Left lung (tissue), 14 donors: Measurements from ENCODE around the gene YEATS4. TPM values are rescaled to one million over a fixed set of nuclear protein-coding genes. Genes with fewer than 3 reads are reported as not detected.
"Not testable (repeated sequence)": the region's sequence is repeated elsewhere in the genome, so short reads cannot be mapped to it uniquely, and the experiment has no call there.

Source experiments
- ATAC-seq: fragments of 200-7000 bp; cut with Tn5 transposase; one replicate; pipeline ENCODE4 v1.9.1; 2020; ENCODE audit warnings: moderate library complexity
- DNase-seq, 4 donors: peaks; one replicate each; pipeline ENCODE4 v3.0.0-alpha.2; 2013 to 2020
- H3K27ac ChIP-seq, 2 donors: fragments of 200-600 bp; sonication (generic) in 1 of 2; one replicate each; pipeline versions ENCODE4 v1.5.0 to v1.8.0; 2020 to 2021
- H3K27me3 ChIP-seq, 2 donors: fragments of 200-600 bp; sonication (generic) in 1 of 2; one replicate each; pipeline versions ENCODE4 v1.5.0 to v1.8.0; 2020 to 2021
- H3K36me3 ChIP-seq, 2 donors: fragments of 200-600 bp; sonication (generic) in 1 of 2; one replicate each; pipeline versions ENCODE4 v1.5.0 to v1.8.0; 2020 to 2021
- H3K4me1 ChIP-seq, 2 donors: fragments of 200-600 bp; one replicate each; pipeline ENCODE4 v1.8.0; 2021
- H3K4me3 ChIP-seq, 2 donors: fragments of 200-600 bp; sonication (generic) in 1 of 2; one replicate each; pipeline versions ENCODE4 v1.5.0 to v1.8.0; 2020 to 2021; ENCODE audit warnings: mild to moderate bottlenecking in 1 of 2
- H3K9me3 ChIP-seq, 2 donors: fragments of 200-600 bp; sonication (generic) in 1 of 2; one replicate each; pipeline versions ENCODE4 v1.5.0 to v1.8.0; 2020 to 2021
- CTCF ChIP-seq, 2 donors: fragments of 200-600 bp; sonication (generic) in 1 of 2; IDR thresholded peaks; one replicate each; pipeline versions ENCODE4 v1.5.0 to v1.8.0; 2021; ENCODE audit warnings: antibody characterized with exemption in 2 of 2
- intact Hi-C, 2 donors: fragments of 100-400 bp; cut with DNase I; formaldehyde crosslinking; loops; one replicate each; pipeline versions ENCODE4 v1.11.2 to v1.14.2; 2022
- long read RNA-seq, 12 donors: library from polyadenylated mRNA in 2 of 12; unstranded in 2 of 12; transcript quantifications; one replicate each; pipeline ENCODE4 v2.0.0 and lab custom pipeline, GENCODE V29; 2019 to 2026
- polyA plus RNA-seq, 6 donors: library from polyadenylated mRNA; unstranded; fragments of 120-200 nt; gene quantifications; one replicate each; pipeline ENCODE4 v1.2.1, GENCODE V29; 2013; ENCODE audit not compliant: insufficient read length in 6 of 6
- total RNA-seq, 2 donors: library from RNA; stranded (reverse); fragmentation: NEBNext Ultra II Directional; extraction: Animal tissue kit (Norgen Biotek cat#: 25700); gene quantifications; one replicate each; pipeline ENCODE4 v1.2.1, GENCODE V29; 2021
- donor health status: DM: no; HTN: yes; CAD: no.
- donor health status: DM: no; HTN: no; CAD: no.

YEATS4 gene
- total RNA-seq (10 to 100 TPM; 10.1 to 13.5 TPM), polyA plus RNA-seq (10 to 100 TPM; 21.3 to 24.4 (median 22.0) TPM)
- long read RNA-seq, donor 1, transcript YEATS4-201 (7 exons, 1,434 nt), result major isoform, 8 of 34 reads
- long read RNA-seq, donor 1, partial matches to known transcripts, result 24 of 34 reads
- long read RNA-seq, donor 1, other reads (novel, unspliced or antisense), result 0 of 34 reads
- long read RNA-seq, donor 2, transcript YEATS4-201 (7 exons, 1,434 nt), result major isoform, 14 of 36 reads
- long read RNA-seq, donor 2, partial matches to known transcripts, result 20 of 36 reads
- long read RNA-seq, donor 2, other reads (novel, unspliced or antisense), result 0 of 36 reads
- long read RNA-seq, donor 3, transcript YEATS4-201 (7 exons, 1,434 nt), result major isoform, 6 of 30 reads
- long read RNA-seq, donor 3, partial matches to known transcripts, result 19 of 30 reads
- long read RNA-seq, donor 3, other reads (novel, unspliced or antisense), result 0 of 30 reads
- long read RNA-seq, donor 4, transcript YEATS4-201 (7 exons, 1,434 nt), result major isoform, 9 of 12 reads
- long read RNA-seq, donor 4, partial matches to known transcripts, result 0 of 12 reads
- long read RNA-seq, donor 4, other reads (novel, unspliced or antisense), result 0 of 12 reads
- long read RNA-seq, donor 5, transcript YEATS4-201 (7 exons, 1,434 nt), result major isoform, 19 of 40 reads
- long read RNA-seq, donor 5, partial matches to known transcripts, result 17 of 40 reads
- long read RNA-seq, donor 5, other reads (novel, unspliced or antisense), result 0 of 40 reads
- long read RNA-seq, donor 6, transcript YEATS4-201 (7 exons, 1,434 nt), result major isoform, 11 of 42 reads
- long read RNA-seq, donor 6, partial matches to known transcripts, result 24 of 42 reads
- long read RNA-seq, donor 6, other reads (novel, unspliced or antisense), result 0 of 42 reads
- long read RNA-seq, donor 7, transcript YEATS4-201 (7 exons, 1,434 nt), result major isoform, 13 of 36 reads
- long read RNA-seq, donor 7, partial matches to known transcripts, result 21 of 36 reads
- long read RNA-seq, donor 7, other reads (novel, unspliced or antisense), result 0 of 36 reads
- long read RNA-seq, donor 8, transcript YEATS4-201 (7 exons, 1,434 nt), result major isoform, 9 of 33 reads
- long read RNA-seq, donor 8, partial matches to known transcripts, result 23 of 33 reads
- long read RNA-seq, donor 8, other reads (novel, unspliced or antisense), result 0 of 33 reads
- long read RNA-seq, donor 9, result 0 reads
- long read RNA-seq, donor 10, transcript YEATS4-201 (7 exons, 1,434 nt), result major isoform, 7 of 13 reads
- long read RNA-seq, donor 10, partial matches to known transcripts, result 3 of 13 reads
- long read RNA-seq, donor 10, other reads (novel, unspliced or antisense), result 2 of 13 reads
- long read RNA-seq, donor 11, transcript YEATS4-201 (7 exons, 1,434 nt), result major isoform, 14 of 60 reads
- long read RNA-seq, donor 11, partial matches to known transcripts, result 41 of 60 reads
- long read RNA-seq, donor 11, other reads (novel, unspliced or antisense), result 0 of 60 reads
- long read RNA-seq, donor 12, transcript YEATS4-201 (7 exons, 1,434 nt), result major isoform, 10 of 40 reads
- long read RNA-seq, donor 12, partial matches to known transcripts, result 30 of 40 reads
- long read RNA-seq, donor 12, other reads (novel, unspliced or antisense), result 0 of 40 reads

GRCh38 chr12:69359531-69360347 lies at the start of gene YEATS4:
YEATS4 (plus strand) TSS chr12:69359743; CDS start chr12:69359973, 230 bp downstream.
- H3K36me3 ChIP-seq, result peaks cover 0 to 7% of the 10 kb centered on the region in 2 donors
- peak within 1 kb of the TSS; percentile 92 to 98 for H3K27ac ChIP-seq
- H3K4me3 ChIP-seq, result peak within 1 kb of the TSS; percentile 91 to 99
- intact Hi-C loops, result no loop called here
- no peaks in the 10 kb centered on the region for H3K9me3 ChIP-seq
- TF ChIP-seq CTCF (IDR thresholded peaks at IDR 0.05), result no peak
- peak; percentile 95 for ATAC-seq
- peak; percentile 87 to 96 (median 92) for DNase-seq
- H3K4me1 ChIP-seq, result peaks cover 0 to 17% of the 10 kb centered on the region in 2 donors
- no peaks in the 10 kb centered on the region for H3K27me3 ChIP-seq

GRCh38 chr12:69313209-69313608 lies 46.3 kb upstream of the YEATS4 start:
- Histone ChIP-seq H3K27ac (no peak overlapping the region), H3K9me3 (peaks cover 0 to 18% of the 10 kb centered on the region in 2 donors), H3K4me3 (no peak overlapping the region), H3K27me3 (no peaks in the 10 kb centered on the region), H3K36me3 (no peaks in the 10 kb centered on the region), H3K4me1 (no peaks in the 10 kb centered on the region)
- intact Hi-C loops, result no loop called here
- DNase-seq, result no peak
- no peak for ATAC-seq
- TF ChIP-seq CTCF (IDR thresholded peaks at IDR 0.05), result no peak

GRCh38 chr12:69316784-69317183 lies 42.8 kb upstream of the YEATS4 start:
- H3K4me1 ChIP-seq, intact Hi-C loops, H3K36me3 ChIP-seq, H3K4me3 ChIP-seq, H3K27me3 ChIP-seq, DNase-seq, H3K27ac ChIP-seq, ATAC-seq: not testable (repeated sequence)
- peaks cover 0 to 23% of the 10 kb centered on the region in 2 donors for H3K9me3 ChIP-seq

GRCh38 chr12:69317233-69317632 lies 42.3 kb upstream of the YEATS4 start:
- intact Hi-C loops, ATAC-seq, H3K27ac ChIP-seq, H3K4me3 ChIP-seq, H3K36me3 ChIP-seq, H3K4me1 ChIP-seq, DNase-seq, H3K27me3 ChIP-seq: not testable (repeated sequence)
- peaks cover 0 to 23% of the 10 kb centered on the region in 2 donors for H3K9me3 ChIP-seq

GRCh38 chr12:69318225-69318624 lies 41.3 kb upstream of the YEATS4 start:
- ATAC-seq (no peak), DNase-seq (no peak)
- intact Hi-C loops, result no loop called here
- Histone ChIP-seq H3K4me3 (no peak overlapping the region), H3K27ac (no peak overlapping the region), H3K27me3 (no peaks in the 10 kb centered on the region), H3K9me3 (peaks cover 0 to 20% of the 10 kb centered on the region in 2 donors), H3K36me3 (no peaks in the 10 kb centered on the region), H3K4me1 (no peaks in the 10 kb centered on the region)
- no peak for TF ChIP-seq CTCF (IDR thresholded peaks at IDR 0.05)
